Transverse colon (tissue), 4 donors: ENCODE measurements around the gene KAT2B.

Experiments
- CTCF ChIP-seq, 5 experiments: fragments of 200-600 bp in 3 of 5; fragments of 450-650 bp in 2 of 5; sonication (generic) in 3 of 5; IDR thresholded peaks; 1 replicate in 2 of 5; 2 replicates in 3 of 5; pipeline ENCODE4 v1.5.1; 2016 to 2017; ENCODE audit warnings: antibody characterized with exemption in 5 of 5, inconsistent platforms in 3 of 5, mild to moderate bottlenecking in 2 of 5, moderate library complexity in 1 of 5
- EP300 ChIP-seq: sonication (generic); formaldehyde crosslinking; IDR thresholded peaks from one replicate; pipeline ENCODE4 v1.6.1; 2017; ENCODE audit warnings: antibody characterized with exemption, low read depth
- POLR2A ChIP-seq: fragments of 450-650 bp; IDR thresholded peaks from one replicate; pipeline ENCODE4 v1.6.1; 2016; ENCODE audit warnings: antibody characterized with exemption, mild to moderate bottlenecking, moderate library complexity
- POLR2AphosphoS5 ChIP-seq, 3 donors: sonication (generic); formaldehyde crosslinking; IDR thresholded peaks; one replicate each; pipeline ENCODE4 v1.6.1; 2016; ENCODE audit warnings: antibody characterized with exemption in 3 of 3

GRCh38 chr3:20161714-20162113 is 121.5 kb downstream of the KAT2B start:
- TF ChIP-seq POLR2A (no peak), CTCF (IDR thresholded peaks at IDR 0.05) (no peak), EP300 (no peak), POLR2AphosphoS5 (IDR thresholded peaks at IDR 0.05) (no peak)
